HepG2 (cell line): ENCODE results near the gene ARHGAP22. TPM values are rescaled to one million over a fixed set of nuclear protein-coding genes. Genes with fewer than 3 reads are reported as not detected.

Experiments
- ATAC-seq: fragments of 200-7000 bp; cut with Tn5 transposase; 3 replicates; pipeline ENCODE4 v1.9.1; 2020; ENCODE audit warnings: mild to moderate bottlenecking, moderate library complexity
- BruUV-seq: library from RNA; stranded (reverse); fragments of 400-500 nt; replicated peaks from 2 replicates; lab custom pipeline; 2021; lab: Mats Ljungman, UMichigan
- CTCF ChIA-PET: fragments of 300-600 bp; formaldehyde crosslinking; extraction: SDS; loops from one replicate; lab custom pipeline; 2021; ENCODE audit warnings: low total read pairs, inconsistent platforms, low intra/inter-chr PET ratio; lab: Yijun Ruan, JAX
- POLR2A ChIA-PET: fragments of 350-600 bp; sonication (Branson Sonifier 250); formaldehyde crosslinking; loops from one replicate; lab custom pipeline; 2020; ENCODE audit warnings: antibody characterized with exemption, inconsistent platforms; lab: Yijun Ruan, JAX
- DNase-seq: peaks from one replicate; pipeline ENCODE4 v3.0.0-alpha.2; 2015; ENCODE audit warnings: low spot score
- FAIRE-seq: peaks from 3 replicates; lab custom pipeline; 2011; peaks lifted over from hg19 to GRCh38; lab: Jason Lieb, UNC
- H2AFZ ChIP-seq: one replicate; pipeline ENCODE4 v1.6.1; 2011; ENCODE audit warnings: low read length, inconsistent platforms
- H3K27ac ChIP-seq: fragments of 300-600 bp; 3 replicates; pipeline ENCODE4 v1.8.0; 2011; ENCODE audit warnings: mixed run types, mild to moderate bottlenecking, mixed read lengths, low read length, inconsistent platforms; ENCODE audit not compliant: insufficient read depth; ENCODE audit errors: extremely low read length
- H3K27me3 ChIP-seq, 2 experiments: fragments of 200-600 bp in 1 of 2; 2 replicates in 1 of 2; 3 replicates in 1 of 2; pipeline versions ENCODE4 v1.6.0 to v1.8.0; 2011; ENCODE audit warnings: low read length in 2 of 2, mild to moderate bottlenecking in 2 of 2, moderate library complexity in 2 of 2, inconsistent platforms in 1 of 2; ENCODE audit not compliant: insufficient read depth in 2 of 2, control insufficient read depth in 1 of 2
- H3K36me3 ChIP-seq, 2 experiments: fragments of 200-600 bp in 1 of 2; replicated peaks in 1 of 2; 2 replicates in 1 of 2; 3 replicates in 1 of 2; pipeline versions ENCODE4 v1.5.1 to v1.8.0; 2011; ENCODE audit warnings: low read length in 2 of 2, inconsistent platforms in 1 of 2; ENCODE audit not compliant: insufficient read depth in 2 of 2, control insufficient read depth in 1 of 2
- H3K4me1 ChIP-seq: 2 replicates; pipeline ENCODE4 v1.5.1; 2012; ENCODE audit warnings: low read length, inconsistent platforms; ENCODE audit not compliant: insufficient read depth
- H3K4me2 ChIP-seq: 2 replicates; pipeline ENCODE4 v1.6.0; 2011; ENCODE audit warnings: low read depth, low read length, inconsistent platforms
- H3K4me3 ChIP-seq, 3 experiments: fragments of 200-600 bp in 1 of 3; sonication (generic), shearing (Covaris generic) in 1 of 3; replicated peaks in 1 of 3; 2 replicates each; pipeline ENCODE4 v1.5.1; 2011 to 2016; ENCODE audit warnings: low read length in 3 of 3, inconsistent platforms in 2 of 3, low read depth in 2 of 3, mild to moderate bottlenecking in 2 of 3, control low read depth in 1 of 3, mixed read lengths in 1 of 3; ENCODE audit not compliant: insufficient read depth in 1 of 3
- H3K79me2 ChIP-seq: one replicate; pipeline ENCODE4 v1.6.1; 2011; ENCODE audit warnings: low read length, inconsistent platforms; ENCODE audit not compliant: insufficient read depth
- H3K9ac ChIP-seq: 2 replicates; pipeline ENCODE4 v1.6.0; 2011; ENCODE audit warnings: mild to moderate bottlenecking, low read depth, low read length, inconsistent platforms; ENCODE audit not compliant: insufficient read depth
- H3K9me3 ChIP-seq: 2 replicates; pipeline ENCODE4 v1.5.1; 2012; ENCODE audit warnings: mild to moderate bottlenecking, low read length
- H4K20me1 ChIP-seq: 2 replicates; pipeline ENCODE4 v1.6.0; 2011; ENCODE audit warnings: inconsistent platforms, mild to moderate bottlenecking, low read length, moderate library complexity; ENCODE audit not compliant: insufficient read depth
- FOXJ3 ChIP-seq: sonication (generic); formaldehyde crosslinking; IDR thresholded peaks from 2 replicates; pipeline ENCODE4 v1.4.0; 2020; ENCODE audit warnings: missing genetic modification reagents, mild to moderate bottlenecking, borderline replicate concordance
- HES4 ChIP-seq: sonication (generic); formaldehyde crosslinking; IDR thresholded peaks from 2 replicates; pipeline ENCODE4 v1.9.0; 2021; ENCODE audit warnings: mild to moderate bottlenecking, missing genetic modification reagents, borderline replicate concordance
- ISX ChIP-seq: sonication (generic); formaldehyde crosslinking; conservative IDR thresholded peaks from 2 replicates; pipeline ENCODE4 v1.5.0; 2020; ENCODE audit warnings: missing genetic modification reagents
- KAT2B ChIP-seq: fragments of 150-350 bp; IDR thresholded peaks from 2 replicates; pipeline ENCODE4 v1.6.1; 2014; ENCODE audit warnings: low read depth, low read length, borderline replicate concordance
- NR1H2 ChIP-seq: sonication (generic); formaldehyde crosslinking; IDR thresholded peaks from 2 replicates; pipeline ENCODE4 v1.8.1; 2022; ENCODE audit warnings: low read depth, missing genetic modification reagents, borderline replicate concordance
- NRL ChIP-seq: sonication (generic); formaldehyde crosslinking; IDR thresholded peaks from 2 replicates; pipeline ENCODE4 v1.5.0; 2020; ENCODE audit warnings: missing genetic modification reagents, mild to moderate bottlenecking, moderate library complexity, borderline replicate concordance
- SMAD1 ChIP-seq: sonication (generic); formaldehyde crosslinking; IDR thresholded peaks from 2 replicates; pipeline ENCODE4 v1.4.0; 2020; ENCODE audit warnings: missing genetic modification reagents, low read depth, mild to moderate bottlenecking, borderline replicate concordance
- SRY ChIP-seq: sonication (generic); formaldehyde crosslinking; IDR thresholded peaks from 2 replicates; pipeline ENCODE4 v1.8.0; 2022; ENCODE audit warnings: mild to moderate bottlenecking, missing genetic modification reagents
- YEATS2 ChIP-seq: sonication (generic); formaldehyde crosslinking; IDR thresholded peaks from 2 replicates; pipeline ENCODE4 v1.4.0; 2020; ENCODE audit warnings: missing genetic modification reagents, borderline replicate concordance
- ZBTB7A ChIP-seq: sonication (generic); formaldehyde crosslinking; IDR thresholded peaks from 2 replicates; pipeline ENCODE4 v1.8.0; 2022; ENCODE audit warnings: mild to moderate bottlenecking, missing genetic modification reagents
- ZNF335 ChIP-seq: sonication (generic); formaldehyde crosslinking; IDR thresholded peaks from 2 replicates; pipeline ENCODE4 v1.4.0; 2020; ENCODE audit warnings: missing genetic modification reagents
- ZNF510 ChIP-seq: sonication (generic); formaldehyde crosslinking; IDR thresholded peaks from 2 replicates; pipeline ENCODE4 v1.4.0; 2020; ENCODE audit warnings: low read depth, mild to moderate bottlenecking, missing genetic modification reagents
- WGBS: methylation state at CpG from one replicate; pipeline ENCODE4 v1.1.6; 2017; ENCODE audit warnings: low lambda C conversion rate; 5-methylcytosine and 5-hydroxymethylcytosine counted together
- in situ Hi-C: cut with HindIII; loops from 2 replicates; pipeline ENCODE4 v1.10.0; 2017; ENCODE audit warnings: low pct_unique_long_range_greater_than_20kb; ENCODE audit not compliant: extremely low pct_ligation_motif_present
- intact Hi-C: fragments of 100-400 bp; cut with micrococcal nuclease; formaldehyde crosslinking; loops from one replicate; pipeline ENCODE4 v1.10.0; 2022; ENCODE audit not compliant: unreplicated experiment
- polyA plus RNA-seq, 8 experiments: library from polyadenylated mRNA; depleted of rRNA in 3 of 8; stranded (reverse) in 7 of 8; unstranded in 1 of 8; fragments of >200 nt; fragmentation: Illumina TruSeq in 4 of 8; extraction: Trizol in 4 of 8; gene quantifications; 2 replicates each; pipeline versions ENCODE4 v1.2.1 to v1.2.3, GENCODE V29; 2011 to 2016; ENCODE audit warnings: low read depth in 4 of 8, missing spikeins in 1 of 8, mixed read lengths in 1 of 8; ENCODE audit not compliant: insufficient read depth in 1 of 8
- total RNA-seq, 5 experiments: library from RNA; depleted of rRNA; stranded (reverse); fragments of >200 nt; fragmentation: Illumina TruSeq; extraction: Trizol; gene quantifications; 2 replicates each; pipeline ENCODE4 v1.2.3, GENCODE V29; 2016; ENCODE audit warnings: low read depth in 1 of 5
- TF ChIP-seq, protein P1 (sequence below): IDR thresholded peaks from 2 replicates; pipeline ENCODE4 v1.6.1; 2018; ENCODE audit warnings: missing genetic modification reagents
- TF ChIP-seq, protein P2 (sequence below): sonication (generic); formaldehyde crosslinking; IDR thresholded peaks from one replicate; pipeline ENCODE4 v1.5.1; 2020; ENCODE audit warnings: mild to moderate bottlenecking, missing genetic modification reagents; ENCODE audit errors: not compliant biosample characterization

ARHGAP22 gene
- total and polyA plus RNA-seq, 2 of the 13 experiments (the other 11 are each of a cell fraction or from before 2014, with no cell fraction given), result 0.08 to 0.38 TPM

DNA sequence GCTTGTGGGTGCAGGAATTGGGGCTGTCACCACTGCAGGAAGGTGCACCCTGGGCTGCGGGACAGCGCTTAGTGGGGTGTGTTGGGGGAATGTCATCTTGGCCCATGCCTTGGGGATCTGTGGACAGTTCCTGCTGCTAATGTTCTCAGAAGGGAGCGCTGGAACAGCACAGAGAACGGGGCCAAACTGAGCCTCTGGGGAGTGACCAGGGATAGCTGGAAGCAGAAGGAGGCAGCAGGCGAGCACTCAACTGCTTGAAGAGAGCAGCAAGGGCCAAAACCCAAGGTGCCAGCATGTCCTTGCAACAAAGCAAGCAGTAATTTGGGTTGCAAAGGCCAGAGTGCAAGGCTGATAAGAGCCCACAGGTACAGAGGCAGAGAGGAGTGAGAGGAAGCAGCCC, 48.5 kb upstream of the ARHGAP22 start:
- H3K79me2 ChIP-seq, result no peaks in the 10 kb centered on the region
- H4K20me1 ChIP-seq, result no peaks in the 10 kb centered on the region
- ChIA-PET POLR2A (no interaction called here), CTCF (no interaction called here)
- in situ Hi-C loops, result loop anchor here (10.0 to 25.0 kb wide), 3 partner anchors 291 to 861 kb away; no protein-coding TSS in a partner anchor
- no peaks in the 10 kb centered on the region for H3K9me3 ChIP-seq
- H3K36me3 ChIP-seq, result no peaks in the 10 kb centered on the region
- no peak for FAIRE-seq
- no peak for TF ChIP-seq ZBTB7A (CRISPR knock-in tag)
- no peak for TF ChIP-seq SMAD1 (CRISPR knock-in tag)
- no peak for TF ChIP-seq ZNF335
- TF ChIP-seq NR1H2 (CRISPR knock-in tag), result no peak
- TF ChIP-seq, protein P1, sequence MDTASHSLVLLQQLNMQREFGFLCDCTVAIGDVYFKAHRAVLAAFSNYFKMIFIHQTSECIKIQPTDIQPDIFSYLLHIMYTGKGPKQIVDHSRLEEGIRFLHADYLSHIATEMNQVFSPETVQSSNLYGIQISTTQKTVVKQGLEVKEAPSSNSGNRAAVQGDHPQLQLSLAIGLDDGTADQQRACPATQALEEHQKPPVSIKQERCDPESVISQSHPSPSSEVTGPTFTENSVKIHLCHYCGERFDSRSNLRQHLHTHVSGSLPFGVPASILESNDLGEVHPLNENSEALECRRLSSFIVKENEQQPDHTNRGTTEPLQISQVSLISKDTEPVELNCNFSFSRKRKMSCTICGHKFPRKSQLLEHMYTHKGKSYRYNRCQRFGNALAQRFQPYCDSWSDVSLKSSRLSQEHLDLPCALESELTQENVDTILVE (CRISPR knock-in tag), result no peak
- TF ChIP-seq HES4 (CRISPR knock-in tag), result no peak
- TF ChIP-seq SRY (CRISPR knock-in tag), result no peak
- no peak for TF ChIP-seq ISX (CRISPR knock-in tag)
- TF ChIP-seq, protein P2, sequence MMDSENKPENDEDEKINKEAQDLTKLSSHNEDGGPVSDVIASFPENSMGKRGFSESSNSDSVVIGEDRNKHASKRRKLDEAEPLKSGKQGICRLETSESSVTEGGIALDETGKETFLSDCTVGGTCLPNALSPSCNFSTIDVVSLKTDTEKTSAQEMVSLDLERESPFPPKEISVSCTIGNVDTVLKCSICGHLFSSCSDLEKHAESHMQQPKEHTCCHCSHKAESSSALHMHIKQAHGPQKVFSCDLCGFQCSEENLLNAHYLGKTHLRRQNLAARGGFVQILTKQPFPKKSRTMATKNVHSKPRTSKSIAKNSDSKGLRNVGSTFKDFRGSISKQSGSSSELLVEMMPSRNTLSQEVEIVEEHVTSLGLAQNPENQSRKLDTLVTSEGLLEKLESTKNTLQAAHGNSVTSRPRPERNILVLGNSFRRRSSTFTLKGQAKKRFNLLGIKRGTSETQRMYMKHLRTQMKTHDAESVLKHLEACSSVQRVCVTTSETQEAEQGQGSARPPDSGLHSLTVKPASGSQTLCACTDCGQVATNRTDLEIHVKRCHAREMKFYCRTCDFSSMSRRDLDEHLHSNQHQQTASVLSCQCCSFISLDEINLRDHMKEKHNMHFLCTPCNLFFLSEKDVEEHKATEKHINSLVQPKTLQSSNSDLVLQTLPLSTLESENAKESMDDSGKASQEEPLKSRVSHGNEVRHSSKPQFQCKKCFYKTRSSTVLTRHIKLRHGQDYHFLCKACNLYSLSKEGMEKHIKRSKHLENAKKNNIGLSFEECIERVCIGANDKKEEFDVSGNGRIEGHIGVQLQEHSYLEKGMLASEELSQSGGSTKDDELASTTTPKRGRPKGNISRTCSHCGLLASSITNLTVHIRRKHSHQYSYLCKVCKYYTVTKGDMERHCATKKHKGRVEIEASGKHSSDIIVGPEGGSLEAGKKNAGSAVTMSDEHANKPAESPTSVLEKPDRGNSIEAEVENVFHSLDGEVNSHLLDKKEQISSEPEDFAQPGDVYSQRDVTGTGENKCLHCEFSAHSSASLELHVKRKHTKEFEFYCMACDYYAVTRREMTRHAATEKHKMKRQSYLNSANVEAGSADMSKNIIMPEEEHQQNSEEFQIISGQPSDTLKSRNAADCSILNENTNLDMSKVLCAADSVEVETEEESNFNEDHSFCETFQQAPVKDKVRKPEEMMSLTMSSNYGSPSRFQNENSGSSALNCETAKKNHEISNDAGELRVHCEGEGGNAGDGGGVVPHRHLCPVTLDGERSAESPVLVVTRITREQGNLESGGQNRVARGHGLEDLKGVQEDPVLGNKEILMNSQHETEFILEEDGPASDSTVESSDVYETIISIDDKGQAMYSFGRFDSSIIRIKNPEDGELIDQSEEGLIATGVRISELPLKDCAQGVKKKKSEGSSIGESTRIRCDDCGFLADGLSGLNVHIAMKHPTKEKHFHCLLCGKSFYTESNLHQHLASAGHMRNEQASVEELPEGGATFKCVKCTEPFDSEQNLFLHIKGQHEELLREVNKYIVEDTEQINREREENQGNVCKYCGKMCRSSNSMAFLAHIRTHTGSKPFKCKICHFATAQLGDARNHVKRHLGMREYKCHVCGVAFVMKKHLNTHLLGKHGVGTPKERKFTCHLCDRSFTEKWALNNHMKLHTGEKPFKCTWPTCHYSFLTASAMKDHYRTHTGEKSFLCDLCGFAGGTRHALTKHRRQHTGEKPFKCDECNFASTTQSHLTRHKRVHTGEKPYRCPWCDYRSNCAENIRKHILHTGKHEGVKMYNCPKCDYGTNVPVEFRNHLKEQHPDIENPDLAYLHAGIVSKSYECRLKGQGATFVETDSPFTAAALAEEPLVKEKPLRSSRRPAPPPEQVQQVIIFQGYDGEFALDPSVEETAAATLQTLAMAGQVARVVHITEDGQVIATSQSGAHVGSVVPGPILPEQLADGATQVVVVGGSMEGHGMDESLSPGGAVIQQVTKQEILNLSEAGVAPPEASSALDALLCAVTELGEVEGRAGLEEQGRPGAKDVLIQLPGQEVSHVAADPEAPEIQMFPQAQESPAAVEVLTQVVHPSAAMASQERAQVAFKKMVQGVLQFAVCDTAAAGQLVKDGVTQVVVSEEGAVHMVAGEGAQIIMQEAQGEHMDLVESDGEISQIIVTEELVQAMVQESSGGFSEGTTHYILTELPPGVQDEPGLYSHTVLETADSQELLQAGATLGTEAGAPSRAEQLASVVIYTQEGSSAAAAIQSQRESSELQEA (CRISPR knock-in tag), result no peak
- no peak for TF ChIP-seq ZNF510 (CRISPR knock-in tag)
- no peak for TF ChIP-seq KAT2B
- no peak for TF ChIP-seq FOXJ3
- TF ChIP-seq NRL (CRISPR knock-in tag), result no peak
- TF ChIP-seq YEATS2 (CRISPR knock-in tag), result no peak
- no TSS peak for BruUV-seq
- H3K4me2 ChIP-seq, result no peak overlapping the region
- intact Hi-C loops, result no loop called here
- peaks cover 4 to 24% of the 10 kb centered on the region in 2 experiments; a peak in 4 of 5 replicates for H3K27me3 ChIP-seq
- H2AFZ ChIP-seq, result no peak overlapping the region
- H3K27ac ChIP-seq, result no peak overlapping the region
- 14% methylated on average over 2 of the region's 5 CpGs for WGBS
- H3K4me3 ChIP-seq, result no peak overlapping the region
- DNase-seq, result no peak
- H3K4me1 ChIP-seq, result peaks cover 16% of the 10 kb centered on the region
- no peak for ATAC-seq
- no peak overlapping the region for H3K9ac ChIP-seq
